Measurements from ENCODE around the gene TMEM41A.

- TF ChIP-seq SMC3 (conservative IDR thresholded peaks at IDR 0.05; ENCODE audit: poor library complexity) (no peak), CTCF (IDR thresholded peaks at IDR 0.05; ENCODE audit: poor library complexity, severe bottlenecking) (no peak), MXI1 (conservative IDR thresholded peaks at IDR 0.05; ENCODE audit: poor library complexity, severe bottlenecking) (no peak), EZH2 (IDR thresholded peaks at IDR 0.05; ENCODE audit: borderline replicate concordance, insufficient read depth, low read length, poor library complexity, severe bottlenecking) (no peak), REST (IDR thresholded peaks at IDR 0.05; ENCODE audit: borderline replicate concordance) (no peak), RAD21 (conservative IDR thresholded peaks at IDR 0.05) (no peak), POLR2AphosphoS5 (IDR thresholded peaks at IDR 0.05) (no peak), TAF1 (IDR thresholded peaks at IDR 0.05; ENCODE audit: low read depth) (no peak), EP300 (conservative IDR thresholded peaks at IDR 0.05; ENCODE audit: poor library complexity, severe bottlenecking) (no peak)
Observed at GRCh38 chr3:185486394-185486793, 12.4 kb downstream of the TMEM41A start.
